GM19099 (cell line): Measurements from ENCODE around the gene CRACR2A.

ENCODE experiments used
- POLR2A ChIP-seq: IDR thresholded peaks from 3 replicates; pipeline ENCODE4 v1.6.1; 2011; ENCODE audit warnings: low read depth; ENCODE audit not compliant: insufficient read length; ENCODE audit errors: extremely low read depth

CRACR2A gene

GRCh38 chr12:3613641-3614395 is 139.1 kb downstream of the CRACR2A start:
- no peak for TF ChIP-seq POLR2A

DNA sequence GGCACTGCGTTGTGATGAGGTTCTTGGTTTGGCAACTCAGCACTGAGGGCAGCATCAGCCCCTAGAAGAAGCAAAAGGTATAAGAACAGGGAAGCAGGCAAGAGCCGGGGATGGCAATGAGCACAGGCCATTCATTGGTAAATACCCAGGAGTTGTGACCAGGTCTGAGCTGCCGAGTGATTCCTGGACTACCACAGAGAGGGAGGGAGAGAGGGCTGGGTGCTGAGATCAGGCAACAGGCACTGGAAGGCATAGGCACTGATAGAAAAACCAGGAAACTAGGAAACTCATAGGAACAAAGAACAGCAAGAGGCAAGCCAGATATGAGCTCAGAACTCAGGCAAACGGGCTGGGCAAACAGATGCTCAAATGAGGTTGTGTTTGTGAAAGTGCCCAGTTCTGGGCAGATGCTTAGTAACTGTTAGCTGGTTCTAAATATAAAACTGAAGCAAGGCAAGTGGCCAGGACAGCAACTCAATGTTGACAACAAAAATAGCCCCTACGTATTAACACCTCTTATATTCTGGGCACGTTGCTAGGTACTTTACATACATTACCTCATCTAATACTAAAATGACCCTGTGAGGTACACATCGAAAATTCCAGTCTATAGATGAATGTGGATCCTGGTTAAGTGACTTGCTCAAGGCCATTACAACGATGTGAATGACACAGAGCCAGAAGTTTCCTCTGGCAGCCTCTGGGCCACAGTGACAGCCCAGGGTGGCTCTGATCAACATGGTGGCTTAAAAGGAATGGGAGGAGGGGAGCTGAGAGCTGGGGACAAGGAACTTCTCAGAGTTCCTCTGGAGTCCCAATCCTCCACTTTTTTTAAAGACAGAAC is 140.8 kb downstream of the CRACR2A start:
- TF ChIP-seq POLR2A = no peak

- no peak for TF ChIP-seq POLR2A
These were observed 145.1 kb downstream of the CRACR2A start for GRCh38 chr12:3607821-3608220.

DNA sequence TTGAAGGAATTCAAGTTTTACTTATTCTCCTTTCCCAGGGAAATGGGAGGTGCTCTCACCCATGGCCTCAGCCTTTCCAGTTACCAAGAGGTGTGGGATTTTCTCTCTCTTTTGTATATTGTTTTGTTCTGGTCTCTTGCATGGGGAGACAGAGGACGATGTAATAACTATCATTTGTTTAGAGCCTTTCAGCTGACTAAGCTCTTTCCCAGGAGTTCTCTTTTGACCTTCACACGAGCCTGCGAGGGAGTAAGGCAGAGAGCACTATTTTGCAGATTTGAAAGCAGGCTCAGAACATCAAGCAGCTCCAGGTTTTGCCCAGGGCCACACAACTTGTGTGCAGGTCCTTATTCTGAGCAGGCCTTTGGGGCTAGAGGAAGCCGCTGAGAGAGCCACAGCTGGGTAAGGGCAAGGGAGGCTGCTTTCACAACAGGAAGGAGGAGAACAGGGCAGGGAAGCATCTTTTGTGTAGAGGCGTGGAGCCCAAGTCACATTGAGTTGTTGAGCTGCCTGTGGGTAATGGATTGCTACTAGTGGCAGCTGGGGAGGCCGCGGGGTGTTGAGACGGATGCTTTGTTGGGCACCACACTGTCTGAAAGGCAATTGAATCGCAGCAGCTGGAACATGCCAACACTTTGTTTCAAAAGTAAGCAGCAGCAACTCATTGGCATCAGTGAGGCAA is 145.7 kb downstream of the CRACR2A start:
- TF ChIP-seq POLR2A = no peak

DNA sequence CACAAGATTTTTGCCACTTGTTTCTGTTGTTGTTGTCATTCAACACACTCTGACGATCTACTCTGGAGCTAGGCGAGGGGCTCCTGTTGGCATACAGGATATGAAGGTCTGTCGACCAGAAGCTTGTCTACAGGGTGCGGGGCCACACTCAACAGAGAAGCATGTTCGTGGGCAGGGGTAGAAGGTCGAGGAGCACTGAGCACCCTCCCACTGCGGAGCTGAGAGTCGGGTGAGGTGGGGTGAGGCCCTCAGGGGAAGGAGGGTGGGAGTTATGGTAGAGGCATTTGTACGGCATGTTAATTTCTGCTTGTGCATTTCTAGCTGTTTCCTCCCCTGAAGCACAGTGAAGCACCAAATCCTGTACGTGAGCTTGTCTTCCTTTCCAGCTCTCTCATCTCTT is 146.8 kb downstream of the CRACR2A start:
- no peak for TF ChIP-seq POLR2A

DNA sequence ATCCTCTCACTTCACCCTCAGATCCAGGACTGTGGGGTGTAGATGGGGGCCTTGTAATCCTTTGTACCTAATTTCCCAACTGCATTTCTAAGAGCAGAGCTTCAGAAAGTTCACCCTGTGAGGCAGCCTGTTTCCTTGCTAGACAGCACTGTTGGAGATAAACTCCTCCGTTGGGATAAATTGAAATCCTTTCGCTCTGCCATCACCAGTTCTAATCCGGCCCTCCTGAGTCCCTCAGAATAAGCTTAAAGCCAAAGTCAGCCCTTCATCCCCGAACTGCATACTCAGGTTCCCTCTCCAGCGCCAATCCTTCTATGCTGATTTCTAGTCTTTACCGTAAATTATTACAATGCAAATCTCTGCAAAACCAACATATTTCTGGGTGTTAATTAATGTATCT is 147.2 kb downstream of the CRACR2A start:
- no peak for TF ChIP-seq POLR2A

- TF ChIP-seq POLR2A = no peak
These were observed 147.9 kb downstream of the CRACR2A start for GRCh38 chr12:3604748-3605586.

DNA sequence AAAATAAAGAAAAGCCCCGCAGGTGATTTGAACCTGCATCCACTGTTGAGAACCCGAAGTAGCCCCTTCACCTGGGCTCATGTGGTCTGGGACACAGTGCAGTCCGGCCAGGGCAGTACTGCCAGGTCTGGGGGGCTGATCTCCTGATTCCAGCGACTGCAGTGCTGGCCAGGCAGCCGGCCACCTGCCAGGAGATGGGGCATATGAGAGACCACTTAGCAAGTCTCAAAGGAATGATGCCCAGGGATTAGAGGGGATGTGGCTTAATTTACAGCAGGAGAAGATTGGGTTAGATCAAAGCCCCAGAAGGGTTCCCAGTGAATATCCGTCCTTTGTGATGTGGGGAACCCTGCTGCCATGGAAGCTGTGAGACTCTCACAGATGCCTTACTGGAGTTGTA is 148.6 kb downstream of the CRACR2A start:
- no peak for TF ChIP-seq POLR2A

GRCh38 chr12:3603576-3603975 is 149.3 kb downstream of the CRACR2A start:
- no peak for TF ChIP-seq POLR2A

DNA sequence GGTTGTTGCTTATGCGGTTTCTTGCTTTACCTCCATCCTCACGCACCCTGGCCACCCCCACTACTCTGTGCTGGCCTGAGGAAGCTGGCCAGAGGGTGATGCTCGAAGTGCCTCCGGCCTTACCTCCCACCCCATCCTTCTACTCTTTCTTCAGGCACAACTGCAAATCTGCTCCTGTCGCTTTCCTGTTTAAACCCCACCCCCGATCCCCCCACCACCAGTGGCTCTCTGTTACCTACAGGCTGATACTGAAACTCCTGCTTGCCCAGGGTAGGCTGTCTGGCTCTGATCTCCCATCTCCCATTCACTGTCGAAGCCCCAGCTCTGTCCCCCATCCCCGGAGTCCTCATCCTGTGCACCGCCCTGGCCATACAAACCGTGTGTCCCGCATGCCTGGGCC is 150.4 kb downstream of the CRACR2A start:
- no peak for TF ChIP-seq POLR2A

DNA sequence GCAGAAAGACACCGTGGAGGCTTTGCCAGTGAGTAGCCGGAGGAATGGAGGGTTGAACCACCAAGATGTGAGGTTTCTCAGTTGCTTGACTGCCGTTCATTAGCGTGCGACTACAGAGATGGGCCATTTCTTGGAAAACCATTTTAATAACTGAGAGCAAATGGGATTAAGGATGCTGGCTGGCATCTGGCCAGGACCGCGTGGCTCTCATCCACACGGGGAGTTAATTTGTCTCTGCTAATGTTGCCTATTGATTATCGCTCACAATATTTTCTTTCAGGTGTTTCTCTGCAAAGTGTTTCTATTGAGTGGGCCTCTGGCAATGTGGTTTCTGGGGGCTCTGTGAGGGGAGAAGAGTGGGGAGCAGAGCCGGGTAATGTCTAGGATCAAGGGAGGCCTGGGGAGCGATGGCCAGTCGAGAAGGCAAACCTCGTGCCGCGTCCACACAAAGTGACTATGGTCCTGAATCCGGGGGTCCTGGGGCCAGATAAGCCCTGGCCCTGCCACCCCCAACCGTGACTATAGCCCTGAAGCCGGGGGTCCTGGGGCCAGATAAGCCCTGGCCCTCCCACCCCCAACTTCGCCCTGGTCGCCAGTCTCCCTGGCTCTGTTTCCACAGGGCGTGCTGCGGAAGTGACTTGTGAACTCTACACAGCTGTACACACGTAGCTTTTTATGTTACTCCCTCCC is 151.3 kb downstream of the CRACR2A start:
- no peak for TF ChIP-seq POLR2A

DNA sequence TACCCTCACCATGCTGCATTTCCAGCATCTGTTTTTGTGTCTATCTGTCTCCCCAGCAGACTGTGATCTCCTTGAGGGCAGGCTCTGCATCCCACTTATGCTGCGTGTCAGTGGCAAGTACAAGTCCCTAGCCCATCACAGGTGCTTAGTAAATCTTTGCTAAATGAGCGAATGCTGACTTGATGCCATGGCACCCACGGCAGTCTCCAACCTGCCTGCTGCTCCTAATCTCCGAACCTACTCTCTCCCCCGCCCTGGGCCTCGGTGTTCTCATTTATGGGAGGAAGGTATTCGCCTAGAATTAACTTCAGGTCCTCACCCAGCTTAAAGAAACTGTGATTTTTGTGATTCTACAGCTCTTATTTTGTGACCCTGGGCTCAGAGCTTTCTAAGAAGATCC is 152.0 kb downstream of the CRACR2A start:
- no peak for TF ChIP-seq POLR2A

GRCh38 chr12:3600039-3600720 is 152.7 kb downstream of the CRACR2A start:
- TF ChIP-seq POLR2A = no peak

DNA sequence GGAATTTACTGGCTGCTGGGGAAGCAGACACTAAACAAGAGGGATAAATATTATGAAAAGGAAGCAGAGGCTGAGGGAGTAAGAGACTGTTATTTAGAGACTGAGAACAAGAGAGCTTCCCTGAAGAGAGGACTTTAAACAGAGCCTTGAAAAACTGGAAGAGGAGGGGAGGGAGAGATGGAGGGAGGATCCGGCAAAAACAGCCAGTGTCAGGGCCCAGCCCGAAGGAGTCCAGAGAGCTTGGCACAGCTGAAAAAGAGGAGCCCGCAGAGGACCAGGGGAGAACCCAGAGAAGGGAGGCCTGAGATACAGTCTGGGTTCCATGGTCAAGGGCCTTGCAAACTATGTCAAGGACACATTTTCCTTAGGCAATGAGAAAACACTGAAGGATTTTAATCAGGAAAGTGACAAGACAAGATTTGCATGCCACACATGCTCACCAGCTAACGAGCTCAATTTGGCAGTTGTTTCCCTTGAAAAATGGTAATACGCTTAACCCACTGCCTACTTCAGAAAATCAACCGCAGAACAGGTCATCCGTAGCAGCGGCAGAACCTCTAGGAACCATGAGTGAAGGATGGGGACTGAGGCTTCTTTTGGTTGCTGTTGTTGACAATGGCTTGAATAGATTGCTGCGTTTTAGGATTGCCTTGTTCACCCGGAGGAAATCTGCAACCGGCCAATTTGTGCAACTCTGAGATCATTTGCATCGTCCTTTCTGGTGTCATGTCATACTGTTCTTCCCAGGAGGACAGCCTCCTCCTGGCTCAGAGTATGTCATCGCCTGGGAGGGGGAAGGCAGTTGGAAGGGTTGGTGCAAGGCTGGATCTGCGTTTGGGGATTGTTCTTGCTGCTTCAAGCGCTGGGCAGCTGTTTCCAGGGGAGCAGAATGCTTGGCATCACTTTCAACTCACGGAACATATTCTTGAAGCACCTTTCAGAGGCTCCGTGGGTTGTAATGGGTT is 153.7 kb downstream of the CRACR2A start:
- no peak for TF ChIP-seq POLR2A
